ENCODE data around the gene CYB5R2.
"Not testable (repeated sequence)": the region's sequence is repeated elsewhere in the genome, so short reads cannot be mapped to it uniquely, and the experiment has no call there.

Gene CYB5R2

DNA sequence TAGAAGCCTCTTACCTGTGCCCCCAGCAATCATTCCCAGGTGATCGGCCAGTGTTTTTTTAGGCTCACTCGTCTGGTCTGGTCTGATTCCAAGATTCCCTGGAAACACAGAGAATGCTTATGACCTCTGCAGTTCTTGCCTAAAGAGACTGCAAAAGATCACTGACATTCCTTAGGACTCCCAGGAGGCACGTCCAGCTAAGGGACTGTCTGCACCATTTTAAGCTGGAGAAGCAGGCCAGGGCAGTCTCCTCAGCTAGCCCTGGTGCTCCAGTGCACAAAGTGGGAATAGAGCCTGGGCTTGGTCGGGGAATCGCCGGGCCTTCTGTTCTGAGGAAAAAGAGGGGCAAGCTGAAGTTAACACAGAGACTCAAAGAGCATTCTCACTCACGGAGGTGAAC, 4.8 kb downstream of the CYB5R2 start:
- no peak for DNase-seq

DNA sequence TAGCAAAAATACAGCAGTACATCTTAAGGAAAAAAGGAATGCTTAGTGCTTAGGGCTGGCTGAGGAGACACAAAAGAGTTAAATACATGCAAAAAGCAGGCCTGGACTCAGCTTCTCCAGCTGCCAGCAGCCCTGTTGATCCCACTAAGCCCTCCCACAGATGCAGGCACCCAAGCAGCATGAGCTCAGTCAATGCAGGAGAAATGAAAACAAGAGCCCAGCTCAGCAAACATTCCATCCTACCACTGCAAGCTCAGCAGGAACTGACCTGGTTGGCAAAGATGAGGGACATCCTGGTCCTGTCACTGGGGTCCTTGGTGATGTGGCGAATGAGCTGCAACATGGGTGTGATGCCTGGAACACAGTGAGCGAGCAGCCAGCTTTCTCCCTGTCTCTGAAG, 5.8 kb downstream of the CYB5R2 start:
- DNase-seq, result no peak

DNA sequence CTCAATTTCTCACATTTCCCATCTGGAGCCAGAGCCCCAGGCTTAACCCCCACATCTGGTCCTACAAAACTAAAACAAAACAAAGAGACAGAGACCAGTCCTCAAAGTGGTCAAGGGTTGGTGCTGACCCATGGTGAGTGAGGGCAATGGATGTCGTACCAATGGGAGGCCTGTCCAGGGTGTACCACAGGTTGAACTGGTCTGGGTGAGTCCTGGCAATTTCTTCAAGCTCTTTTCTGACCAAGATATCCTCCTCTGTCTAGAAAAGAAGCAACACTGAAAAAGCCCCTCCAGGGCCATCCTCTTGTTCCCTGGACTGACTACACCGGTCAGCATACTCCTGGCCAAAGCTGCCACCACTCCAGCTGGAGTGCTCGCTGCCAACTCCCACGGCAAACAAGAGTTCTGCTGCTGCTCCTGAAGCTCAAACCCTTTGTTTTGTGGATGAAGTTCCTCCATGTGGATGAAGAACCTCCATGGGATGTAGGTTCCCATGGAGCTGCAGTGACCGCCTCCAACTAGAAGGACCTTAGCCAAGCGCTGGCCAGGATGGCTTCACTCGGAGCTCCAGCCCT, 6.9 kb downstream of the CYB5R2 start:
- DNase-seq, result no peak

DNA sequence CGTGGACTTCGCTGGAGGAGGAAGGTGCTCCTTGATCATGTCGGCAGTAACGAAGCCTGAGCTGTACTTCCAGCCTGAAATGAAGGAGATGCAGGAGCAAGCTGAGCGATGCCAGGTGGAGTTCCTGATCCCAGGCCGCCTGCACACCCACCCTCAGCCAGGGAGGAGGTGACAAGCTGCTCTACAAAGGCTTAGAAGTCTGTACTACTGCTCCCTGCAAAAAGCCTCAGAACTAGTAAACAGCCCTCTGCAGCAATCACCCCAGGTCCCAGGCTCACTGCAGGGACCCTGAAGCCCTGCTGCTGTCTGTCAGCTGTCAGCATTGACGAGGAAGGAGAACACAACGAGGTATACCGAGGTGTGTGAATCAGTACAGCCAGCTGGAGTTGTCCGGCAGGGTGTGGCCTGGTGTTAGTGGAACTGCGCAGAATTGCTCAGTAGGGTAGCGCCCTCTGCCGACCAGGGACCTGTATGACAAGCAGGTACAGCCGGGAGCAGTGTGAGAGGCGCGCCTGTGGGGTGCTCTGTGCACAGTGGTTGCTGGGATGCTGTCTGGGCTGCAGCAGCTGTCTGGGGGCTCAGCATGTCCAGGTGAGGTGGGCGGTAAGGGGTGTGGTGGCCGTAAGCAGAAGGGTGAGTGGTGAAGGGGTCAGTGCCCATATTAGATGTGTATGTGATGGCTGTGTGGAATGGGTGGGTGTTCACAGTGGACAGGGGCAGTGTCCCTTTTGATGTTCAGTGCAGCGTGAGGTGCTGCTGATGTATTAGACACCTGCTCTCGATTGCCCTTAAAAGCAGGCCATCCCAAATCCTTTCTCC, 7.6 kb downstream of the CYB5R2 start:
- DNase-seq, result peak; percentile 47 to 59

DNA sequence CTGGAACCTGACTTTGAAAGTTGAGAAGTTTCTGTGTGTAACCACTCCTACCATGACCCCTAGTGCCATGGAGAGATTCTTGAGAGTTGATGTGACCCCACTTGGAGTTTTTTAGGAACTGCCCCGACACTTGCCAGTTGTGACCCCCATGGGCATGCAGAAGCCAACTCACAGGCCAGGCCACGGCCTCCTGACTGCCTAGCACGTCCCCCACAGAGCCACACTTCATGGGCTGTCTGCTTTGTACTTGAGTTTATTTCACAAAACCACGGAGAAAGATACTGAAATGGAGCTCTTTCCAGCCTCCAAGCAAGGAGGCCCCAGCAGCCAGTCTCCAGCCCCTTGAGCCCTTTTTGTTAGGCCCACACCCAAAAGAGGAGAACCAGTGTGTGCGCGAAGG, 8.4 kb downstream of the CYB5R2 start:
- no peak for DNase-seq

DNA sequence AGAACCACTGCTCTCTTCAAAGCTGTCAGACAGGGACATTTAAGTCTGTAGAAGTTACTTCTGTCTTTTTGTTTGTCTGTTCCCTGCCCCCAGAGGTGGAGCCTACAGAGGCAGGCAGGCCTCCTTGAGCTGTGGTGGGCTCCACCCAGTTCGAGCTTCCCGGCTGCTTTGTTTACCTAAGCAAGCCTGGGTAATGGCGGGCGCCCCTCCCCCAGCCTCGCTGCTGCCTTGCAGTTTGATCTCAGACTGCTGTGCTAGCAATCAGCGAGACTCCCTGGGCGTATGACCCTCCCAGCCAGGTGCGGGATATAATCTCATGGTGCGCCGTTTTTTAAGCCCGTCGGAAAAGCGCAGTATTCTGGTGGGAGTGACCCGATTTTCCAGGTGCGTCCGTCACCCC, 9.8 kb downstream of the CYB5R2 start:
- DNase-seq, result not testable (repeated sequence)

DNA sequence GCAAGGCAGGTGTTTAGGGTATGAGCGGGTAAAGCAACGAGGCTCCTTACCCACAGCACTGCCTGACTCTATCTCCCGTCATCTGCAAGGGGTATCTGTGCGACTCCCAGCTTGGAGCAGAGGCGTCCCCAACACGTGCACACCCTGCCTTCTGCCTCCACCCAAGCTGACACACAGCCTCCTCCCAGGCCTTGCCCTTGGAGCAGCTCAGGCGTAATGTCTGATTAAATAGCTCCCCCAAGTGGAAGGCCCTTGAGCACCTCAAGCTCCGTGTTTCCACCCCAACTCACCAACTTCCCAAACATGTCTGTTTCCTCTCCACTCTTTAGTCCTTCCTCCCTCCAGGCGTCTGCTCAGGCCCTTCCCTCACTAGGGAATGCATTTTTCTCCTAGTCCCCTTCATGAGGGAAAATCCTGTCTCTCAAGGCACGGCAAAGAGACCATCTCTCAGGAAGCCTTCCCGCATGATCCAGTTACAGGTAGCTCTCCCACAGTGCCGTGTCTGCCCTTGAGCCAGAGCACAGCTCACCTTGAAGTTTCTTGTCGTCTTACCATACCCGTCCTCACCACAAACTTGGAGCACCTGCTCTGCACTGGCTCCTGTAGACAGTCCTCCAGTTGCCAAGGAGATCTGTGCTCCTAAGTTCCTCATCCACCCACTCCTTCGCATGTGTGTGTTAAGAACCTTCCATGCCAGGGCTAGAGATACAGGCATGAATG, 15.8 kb downstream of the CYB5R2 start:
- peak; percentile 33 to 57 for DNase-seq

DNA sequence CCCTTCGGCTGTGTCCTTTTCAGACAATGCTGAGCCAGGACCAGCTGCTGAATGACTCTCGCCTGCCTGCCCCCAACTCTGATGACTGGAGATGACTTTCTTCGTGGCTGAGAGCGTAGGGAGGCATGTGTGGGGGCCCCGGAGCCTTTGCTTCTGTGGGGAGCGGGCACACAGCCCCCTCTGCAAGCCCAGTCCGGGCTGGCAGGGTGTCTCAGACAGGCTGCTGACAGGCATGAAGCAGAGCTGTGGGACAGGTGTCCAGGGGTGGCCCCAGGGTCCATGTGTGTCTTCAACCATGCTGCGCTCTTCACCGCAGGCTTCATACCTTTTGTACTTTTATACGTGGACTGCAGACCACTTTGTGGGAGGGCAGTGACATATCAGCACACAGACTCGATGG, 16.6 kb downstream of the CYB5R2 start:
- DNase-seq, result no peak

DNA sequence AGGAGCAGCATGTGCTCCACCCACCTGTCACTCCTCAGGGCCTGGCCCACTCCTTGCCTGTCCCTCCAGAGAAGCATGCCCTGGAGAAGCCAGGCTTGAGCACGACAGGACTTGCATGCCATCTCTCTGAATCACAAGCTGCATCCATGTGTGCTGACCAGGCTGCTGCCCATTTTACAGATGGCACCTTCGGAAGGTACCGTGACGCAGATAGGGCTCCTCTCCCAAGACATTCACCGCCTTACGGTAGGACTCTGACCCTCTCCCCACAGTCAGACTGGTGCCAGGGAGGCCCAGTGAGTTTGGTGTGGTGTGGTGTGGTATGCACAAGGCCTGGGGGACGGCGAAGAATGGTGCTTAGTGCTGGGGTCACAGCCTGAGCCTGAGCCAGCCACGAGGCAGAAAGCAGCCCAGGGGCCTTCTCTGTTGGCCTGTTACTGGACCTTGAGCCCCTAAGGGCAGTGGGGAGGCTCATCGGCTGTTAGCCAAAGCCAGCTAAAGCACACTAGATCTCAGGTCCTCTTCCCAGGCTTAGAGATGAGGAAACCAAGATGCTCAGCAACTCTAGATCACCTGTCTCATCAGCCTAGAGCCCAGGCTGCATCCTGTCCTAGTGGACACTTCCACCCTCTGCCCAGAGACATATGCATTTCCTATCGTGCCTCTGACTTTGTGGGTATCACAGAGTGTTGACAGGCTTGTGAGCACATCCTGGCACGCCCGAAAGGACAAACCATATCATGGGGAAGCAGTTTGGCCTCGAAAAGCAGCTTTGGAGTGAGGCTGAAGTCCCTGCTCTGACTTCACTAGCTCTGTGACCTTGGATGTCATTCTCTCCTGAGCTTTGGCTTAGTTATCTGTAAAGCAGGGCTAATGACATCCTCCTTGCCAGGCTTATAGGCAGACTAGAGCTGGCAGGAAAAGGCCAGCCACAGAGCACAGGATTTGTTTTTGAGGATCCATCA, 17.8 kb downstream of the CYB5R2 start:
- no peak for DNase-seq

DNA sequence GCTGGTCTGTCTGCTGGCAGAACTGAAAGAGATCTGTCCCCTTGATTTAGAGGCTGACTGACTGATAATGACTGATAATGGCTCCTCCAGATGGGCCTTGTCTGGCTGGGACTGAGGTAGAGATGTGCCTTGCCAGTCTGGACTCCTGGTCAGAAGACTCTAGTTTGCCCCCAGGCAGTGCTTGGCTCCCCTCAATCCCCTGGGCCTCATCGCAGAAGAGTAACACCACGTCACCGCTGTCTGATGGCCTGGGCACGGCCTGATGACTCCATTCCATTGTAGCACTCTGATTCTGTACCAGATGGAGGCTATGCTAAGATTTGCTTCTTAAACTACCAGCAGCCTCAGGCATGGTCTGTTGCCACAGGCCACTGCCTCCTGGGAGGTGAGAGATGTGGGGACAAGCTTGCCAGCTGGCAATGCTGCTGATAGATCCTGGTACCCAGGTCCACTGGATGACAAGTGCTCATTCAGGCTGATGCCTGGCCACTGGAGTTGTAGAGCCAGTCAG, 19.1 kb downstream of the CYB5R2 start:
- no peak for DNase-seq

DNA sequence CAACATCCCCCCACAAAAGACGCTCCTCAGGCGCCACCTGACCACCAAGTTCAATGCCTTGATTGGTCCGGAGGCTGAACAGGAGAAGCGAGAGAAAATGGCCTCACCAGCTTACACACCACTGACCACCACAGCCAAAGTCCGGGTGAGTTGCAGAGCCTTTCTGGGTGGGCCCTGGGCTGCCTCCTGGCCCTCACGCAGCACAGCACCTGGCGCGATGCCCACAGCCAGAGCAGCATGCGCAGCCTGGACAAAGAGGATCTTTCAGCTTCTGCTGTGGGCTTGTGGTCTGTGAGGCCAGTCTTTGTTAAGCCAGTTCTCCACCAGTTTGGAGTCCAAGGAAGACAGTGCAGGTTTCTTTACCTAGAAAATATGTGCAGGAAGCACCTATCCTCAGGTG, 21.6 kb downstream of the CYB5R2 start:
- no peak for DNase-seq

DNA sequence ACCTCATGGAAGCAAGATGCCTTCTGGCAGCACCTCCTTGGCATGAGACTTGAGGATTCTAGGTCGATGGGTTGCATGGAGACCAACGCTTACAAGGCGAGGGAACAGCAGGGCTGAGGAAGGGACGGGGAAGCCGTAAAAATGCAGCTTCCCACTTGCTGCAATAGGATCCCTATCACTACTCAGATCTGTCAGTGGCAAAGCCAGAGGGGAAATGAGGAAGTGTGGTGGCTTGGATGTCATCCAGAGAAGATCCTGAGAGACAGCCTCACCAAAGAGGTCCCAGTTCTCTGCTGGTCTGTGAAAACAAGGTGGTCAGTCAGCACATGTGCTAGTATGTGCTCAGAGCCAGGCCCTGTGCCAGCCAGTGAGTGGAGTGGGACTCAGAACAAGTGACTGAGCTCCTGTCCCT, 22.2 kb downstream of the CYB5R2 start:
- peak; percentile 69 to 73 for DNase-seq

DNA sequence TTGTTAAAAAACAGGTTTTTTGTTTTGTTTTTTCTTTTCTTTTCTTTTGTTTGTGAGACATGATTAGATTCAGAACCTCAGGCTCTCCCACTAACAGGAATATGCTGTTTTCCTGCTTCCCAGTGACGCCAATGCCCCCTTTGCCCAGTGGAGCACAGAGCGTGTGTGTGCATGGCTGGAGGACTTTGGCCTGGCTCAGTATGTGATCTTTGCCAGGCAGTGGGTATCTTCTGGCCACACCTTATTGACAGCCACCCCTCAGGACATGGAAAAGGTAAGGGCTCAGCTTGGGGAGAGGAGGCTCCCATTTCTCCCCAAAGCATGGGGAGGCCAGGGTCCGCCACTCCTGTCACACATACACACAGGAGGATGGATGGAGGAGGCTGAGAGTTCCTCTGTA, 25.0 kb downstream of the CYB5R2 start:
- DNase-seq, result no peak

DNA sequence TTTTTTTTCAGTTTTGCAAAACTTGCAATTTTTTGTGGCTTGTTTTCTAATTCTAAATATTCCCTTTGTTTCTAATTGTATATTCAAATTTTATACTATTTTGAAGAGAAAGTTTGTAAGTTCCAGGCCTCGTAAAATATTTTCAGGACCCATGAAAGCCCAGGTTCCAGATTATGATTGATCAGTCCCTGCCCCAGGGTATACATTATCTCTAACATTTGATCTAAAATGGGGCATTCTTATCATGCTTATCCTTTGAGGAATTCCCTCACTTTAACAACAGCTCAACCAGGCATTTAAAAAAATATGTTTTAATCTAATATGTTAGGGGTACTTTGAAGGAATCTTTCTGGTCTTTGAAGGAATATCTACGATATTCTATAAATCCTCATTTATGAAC, 26.4 kb downstream of the CYB5R2 start:
- no peak for DNase-seq

DNA sequence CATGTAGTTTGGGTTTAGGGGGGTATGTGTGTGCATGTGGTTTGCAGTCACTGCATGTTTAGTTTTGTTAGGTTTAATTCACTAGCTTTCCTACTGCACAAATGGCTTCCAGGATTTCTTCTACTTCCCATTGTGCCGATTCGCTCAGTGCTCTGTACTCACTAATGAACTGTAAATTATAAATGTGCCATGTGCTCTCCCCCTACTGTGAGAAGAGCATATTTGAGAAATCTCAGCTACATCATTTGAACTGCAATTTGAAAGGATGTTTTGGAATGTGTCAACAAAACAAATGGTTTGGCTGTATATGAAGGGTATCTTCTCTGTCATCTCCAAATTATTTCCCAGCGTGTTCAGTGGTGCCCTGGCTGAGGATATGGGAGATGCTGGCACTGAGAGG, 28.1 kb downstream of the CYB5R2 start:
- no peak for DNase-seq

DNA sequence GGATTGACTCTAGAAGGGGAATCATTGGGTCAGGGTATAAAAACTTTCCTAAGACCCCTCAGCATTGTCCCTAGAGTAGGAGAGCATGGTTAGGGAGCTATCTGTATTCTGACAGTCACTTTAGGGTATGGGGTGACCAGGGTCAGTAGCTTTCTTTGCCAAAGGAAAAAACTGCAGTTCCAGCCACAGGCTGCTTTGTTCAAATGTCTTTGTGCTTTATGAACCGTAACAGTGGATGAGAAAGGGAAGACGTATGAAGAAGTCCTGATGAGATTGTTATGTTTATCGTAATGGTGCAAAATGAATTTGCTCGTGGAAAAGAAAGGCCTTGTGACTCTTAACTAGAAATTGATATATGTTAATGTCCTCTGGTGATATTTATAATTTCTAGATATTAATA, 30.0 kb downstream of the CYB5R2 start:
- no peak for DNase-seq

DNA sequence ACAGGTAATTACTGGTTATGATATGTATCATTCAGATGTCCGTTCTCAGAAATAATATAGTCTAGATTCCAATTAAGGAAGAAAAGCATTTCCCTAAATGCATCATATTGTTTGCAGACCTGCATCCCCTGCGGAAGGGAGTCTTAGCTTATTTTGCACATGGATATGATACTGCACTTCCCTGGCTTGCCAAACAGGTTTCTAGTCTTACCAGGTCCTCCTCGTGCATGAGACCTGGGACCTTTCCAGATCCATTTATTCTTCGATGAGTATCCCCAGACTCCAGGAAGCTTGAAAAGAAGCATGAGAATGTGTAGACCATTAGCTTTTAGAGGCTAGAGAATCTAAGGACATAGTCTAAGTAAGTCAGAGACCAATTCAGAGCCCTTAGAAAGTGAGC, 30.6 kb downstream of the CYB5R2 start:
- DNase-seq, result no peak

DNA sequence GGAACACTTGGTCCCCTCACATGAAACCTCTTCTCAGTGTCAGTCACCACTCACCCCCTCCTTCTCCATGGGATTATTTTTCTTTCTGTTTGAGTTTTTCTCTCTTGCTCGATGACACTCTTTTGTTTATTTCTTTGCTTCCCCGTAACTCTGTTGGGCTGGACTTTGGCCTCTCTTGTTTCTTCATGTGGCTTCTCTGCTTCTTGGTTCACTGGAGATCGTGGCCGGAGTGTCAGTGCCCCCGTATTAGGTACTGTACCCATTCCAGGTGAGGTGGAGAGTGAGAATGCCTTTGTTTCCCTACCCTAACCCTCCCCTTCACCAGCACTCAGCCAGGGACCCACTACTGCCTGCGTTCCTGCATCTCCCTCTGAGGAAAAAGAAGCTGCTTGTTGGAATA, 32.5 kb downstream of the CYB5R2 start:
- no peak for DNase-seq

DNA sequence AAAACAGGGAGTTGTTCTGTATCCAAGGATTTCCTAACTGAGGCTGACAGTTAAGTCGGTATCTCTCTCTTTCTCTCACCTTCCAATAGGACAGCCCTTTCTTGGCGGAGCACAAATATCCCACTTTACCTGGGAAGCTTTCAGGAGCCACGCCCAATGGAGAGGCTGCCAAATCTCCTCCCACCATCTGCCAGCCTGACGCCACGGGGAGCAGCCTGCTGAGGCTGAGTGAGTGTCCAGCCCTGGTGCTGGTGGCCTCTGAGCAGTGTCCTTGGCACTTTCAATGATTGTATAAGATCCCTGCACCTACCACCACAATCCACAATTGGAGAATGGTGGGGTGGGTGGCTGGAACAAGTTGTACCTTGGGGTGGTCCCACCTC, 33.7 kb downstream of the CYB5R2 start:
- DNase-seq, result no peak

DNA sequence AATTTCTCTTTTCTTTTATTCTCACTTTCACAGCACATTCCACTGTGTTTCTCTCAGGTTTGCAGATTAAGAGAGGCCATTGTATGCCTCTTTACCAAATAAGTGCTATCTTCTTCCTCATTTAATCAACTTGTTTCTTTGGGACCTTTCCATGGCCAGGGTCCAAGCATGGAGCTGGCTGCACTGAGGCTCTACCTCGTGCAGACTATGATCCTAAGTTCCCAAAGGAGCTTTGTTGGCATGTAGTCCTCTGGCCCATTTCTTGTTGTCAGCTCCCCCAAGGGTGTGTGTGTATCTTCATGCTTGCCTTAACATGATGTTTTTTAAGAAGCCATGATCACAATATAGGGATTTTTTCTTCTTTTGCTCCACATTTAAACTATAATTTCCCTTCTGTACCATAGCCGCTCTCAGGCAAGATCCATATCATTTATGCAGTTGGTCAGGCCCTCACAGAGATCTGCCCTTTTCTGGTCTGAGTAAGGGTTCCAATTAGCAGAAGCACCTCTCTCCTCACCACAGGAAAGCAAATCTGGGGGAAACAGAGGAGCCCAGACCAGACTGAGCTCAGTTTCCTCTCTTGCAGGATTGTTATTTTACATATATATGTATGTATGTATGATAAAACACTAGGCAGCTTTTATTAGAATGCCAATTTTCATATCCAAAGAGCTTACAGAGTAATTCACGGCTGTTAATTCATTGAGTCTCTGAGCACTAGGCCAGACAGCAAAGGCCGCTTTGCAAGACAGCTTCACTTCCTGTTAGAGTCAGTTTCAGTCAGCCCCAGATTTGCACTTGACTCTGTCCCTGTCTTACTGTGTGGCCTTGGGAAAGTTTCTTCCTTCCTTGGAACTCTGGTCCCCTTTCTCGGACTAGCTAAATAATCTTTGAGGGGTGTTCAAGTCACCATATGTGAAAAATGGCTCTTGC, 34.3 kb downstream of the CYB5R2 start:
- no peak for DNase-seq

DNA sequence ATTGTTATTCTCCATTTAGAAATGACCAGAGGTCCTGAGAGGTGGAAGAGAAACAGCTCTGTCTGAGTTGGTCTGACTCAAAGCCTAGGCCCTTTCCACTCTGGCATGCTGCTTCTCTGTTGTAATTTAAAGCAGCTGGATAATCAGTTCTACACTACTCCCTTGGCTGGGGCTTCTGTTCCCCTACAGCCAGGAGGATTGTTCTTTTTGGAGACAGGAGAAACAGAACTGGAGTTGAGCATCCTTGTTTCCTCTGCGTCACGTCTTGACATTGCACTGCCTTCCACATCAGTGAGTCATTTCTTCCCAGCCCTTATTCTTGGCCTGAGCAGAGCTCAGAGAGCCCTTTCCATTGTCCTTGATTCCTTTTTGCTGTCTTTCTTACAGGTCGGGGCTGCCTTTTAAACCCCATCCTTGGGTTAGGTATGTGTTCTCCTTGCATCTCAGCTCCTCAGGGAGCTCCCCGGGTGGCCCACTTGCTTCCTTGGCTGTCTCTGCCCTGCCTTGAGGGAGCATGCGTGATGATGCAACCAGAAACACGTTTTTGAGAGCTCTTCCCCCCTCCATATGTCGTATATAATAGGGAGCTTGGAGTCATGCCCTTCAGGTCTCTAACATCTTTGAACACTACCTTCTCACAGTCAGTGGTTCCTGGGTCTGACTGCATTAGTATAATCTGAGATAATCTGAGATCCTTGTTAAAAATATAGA, 35.7 kb downstream of the CYB5R2 start:
- no peak for DNase-seq

Measured in AML-193 (cell line).